ENCODE results near the gene TBC1D16.

- TF ChIP-seq CTCF (IDR thresholded peaks at IDR 0.05) (no peak), POLR2A (IDR thresholded peaks at IDR 0.05) (no peak)
Observed at GRCh38 chr17:80011989-80012555, 23.6 kb downstream of the TBC1D16 start.

All from right lobe of liver (tissue), 4 donors.